Measurements from ENCODE around the gene C5AR1.
"Not testable (repeated sequence)": the region's sequence is repeated elsewhere in the genome, so short reads cannot be mapped to it uniquely, and the experiment has no call there.

The C5AR1 gene

GRCh38 chr19:47362321-47362720 is 52.7 kb downstream of the C5AR1 start:
- TF ChIP-seq, protein P1, sequence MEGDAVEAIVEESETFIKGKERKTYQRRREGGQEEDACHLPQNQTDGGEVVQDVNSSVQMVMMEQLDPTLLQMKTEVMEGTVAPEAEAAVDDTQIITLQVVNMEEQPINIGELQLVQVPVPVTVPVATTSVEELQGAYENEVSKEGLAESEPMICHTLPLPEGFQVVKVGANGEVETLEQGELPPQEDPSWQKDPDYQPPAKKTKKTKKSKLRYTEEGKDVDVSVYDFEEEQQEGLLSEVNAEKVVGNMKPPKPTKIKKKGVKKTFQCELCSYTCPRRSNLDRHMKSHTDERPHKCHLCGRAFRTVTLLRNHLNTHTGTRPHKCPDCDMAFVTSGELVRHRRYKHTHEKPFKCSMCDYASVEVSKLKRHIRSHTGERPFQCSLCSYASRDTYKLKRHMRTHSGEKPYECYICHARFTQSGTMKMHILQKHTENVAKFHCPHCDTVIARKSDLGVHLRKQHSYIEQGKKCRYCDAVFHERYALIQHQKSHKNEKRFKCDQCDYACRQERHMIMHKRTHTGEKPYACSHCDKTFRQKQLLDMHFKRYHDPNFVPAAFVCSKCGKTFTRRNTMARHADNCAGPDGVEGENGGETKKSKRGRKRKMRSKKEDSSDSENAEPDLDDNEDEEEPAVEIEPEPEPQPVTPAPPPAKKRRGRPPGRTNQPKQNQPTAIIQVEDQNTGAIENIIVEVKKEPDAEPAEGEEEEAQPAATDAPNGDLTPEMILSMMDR (IDR thresholded peaks at IDR 0.05; ENCODE audit: extremely low read depth, missing control alignments): no peak
- DNase-seq (ENCODE audit: low spot score): no peak

GRCh38 chr19:47363758-47364531 is 54.3 kb downstream of the C5AR1 start:
- no peak for DNase-seq (ENCODE audit: low spot score)
- TF ChIP-seq, protein P1 (IDR thresholded peaks at IDR 0.05; ENCODE audit: extremely low read depth, missing control alignments): no peak

DNA sequence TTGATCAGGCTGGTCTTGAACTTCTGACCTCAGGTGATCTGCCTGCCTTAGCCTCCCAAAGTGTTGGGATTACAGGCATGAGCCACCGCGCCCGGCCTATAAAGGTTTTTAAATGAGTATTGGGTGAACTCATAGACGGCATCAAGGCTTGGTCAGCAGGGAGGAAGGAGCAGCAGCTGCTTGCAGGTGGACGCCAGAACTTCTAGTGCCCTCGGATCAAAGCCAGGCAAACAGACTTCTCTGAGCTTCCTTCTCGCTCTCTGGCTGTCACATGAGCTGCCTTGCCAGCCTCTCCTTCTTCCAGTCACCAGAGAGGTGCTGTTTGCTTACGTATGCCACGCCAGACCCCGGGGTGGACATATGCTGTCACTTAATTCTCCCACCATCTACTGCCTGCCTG is 55.8 kb downstream of the C5AR1 start:
- not testable (repeated sequence) for DNase-seq (ENCODE audit: low spot score)

DNA sequence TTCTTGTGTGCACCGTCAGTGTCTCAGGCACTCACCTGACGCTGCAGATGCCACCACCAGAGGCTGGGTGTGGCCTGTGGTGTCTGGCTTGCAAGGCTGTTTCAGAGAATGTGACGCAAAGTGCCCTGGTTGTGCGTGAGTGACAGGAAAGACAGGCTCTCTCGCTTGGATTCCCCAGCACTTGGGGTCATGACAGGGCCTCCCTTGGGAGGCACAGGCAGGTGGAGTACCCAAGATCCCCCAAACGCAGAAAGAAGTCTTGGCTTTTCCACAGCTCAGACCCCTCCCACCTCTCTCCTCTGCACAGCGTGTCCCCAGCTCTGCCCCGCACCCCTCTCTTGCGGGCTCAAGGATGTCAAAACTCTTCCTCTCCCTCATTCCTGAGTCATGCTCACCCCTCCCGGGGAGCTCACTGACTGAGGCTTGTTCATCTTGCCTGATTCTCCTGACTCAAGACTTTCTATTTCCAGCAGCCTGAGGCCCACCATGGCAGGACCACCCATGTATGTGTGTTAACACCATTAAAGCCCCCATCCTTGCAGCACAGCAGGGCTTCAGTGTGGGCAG is 60.5 kb downstream of the C5AR1 start:
- DNase-seq (ENCODE audit: low spot score): no peak
- TF ChIP-seq, protein P1 (IDR thresholded peaks at IDR 0.05; ENCODE audit: extremely low read depth, missing control alignments): no peak

DNA sequence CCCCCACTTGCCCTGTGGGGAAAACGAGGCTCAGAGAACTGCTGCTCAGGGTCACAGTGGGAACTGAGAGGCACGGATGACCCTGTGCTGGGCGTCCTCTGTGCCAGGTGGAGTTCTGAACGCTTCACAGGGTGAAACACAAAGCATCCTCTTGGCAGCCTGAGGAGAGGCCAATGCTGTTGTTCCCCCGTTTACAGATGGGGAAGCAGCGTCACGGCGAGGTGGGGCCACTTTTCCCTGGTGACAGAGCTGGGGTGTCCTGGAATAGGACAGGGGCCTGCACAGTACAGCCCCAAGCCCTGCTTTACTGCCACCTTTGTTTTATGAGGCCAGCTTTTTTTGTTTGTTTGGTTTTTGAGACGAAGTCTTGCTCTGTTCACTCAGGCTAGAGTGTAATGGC is 61.6 kb downstream of the C5AR1 start:
- DNase-seq (ENCODE audit: low spot score): no peak
- TF ChIP-seq, protein P1 (IDR thresholded peaks at IDR 0.05; ENCODE audit: extremely low read depth, missing control alignments): no peak
